HepG2 (cell line): ENCODE results near the gene DLX1. TPM values are rescaled to one million over a fixed set of nuclear protein-coding genes. Genes with fewer than 3 reads are reported as not detected.

Experiments
- ATAC-seq: fragments of 200-7000 bp; cut with Tn5 transposase; 3 replicates; pipeline ENCODE4 v1.9.1; 2020; ENCODE audit warnings: mild to moderate bottlenecking, moderate library complexity
- BruUV-seq: library from RNA; stranded (reverse); fragments of 400-500 nt; replicated peaks from 2 replicates; lab custom pipeline; 2021; lab: Mats Ljungman, UMichigan
- CTCF ChIA-PET: fragments of 300-600 bp; formaldehyde crosslinking; extraction: SDS; loops from one replicate; lab custom pipeline; 2021; ENCODE audit warnings: low total read pairs, inconsistent platforms, low intra/inter-chr PET ratio; lab: Yijun Ruan, JAX
- POLR2A ChIA-PET: fragments of 350-600 bp; sonication (Branson Sonifier 250); formaldehyde crosslinking; loops from one replicate; lab custom pipeline; 2020; ENCODE audit warnings: antibody characterized with exemption, inconsistent platforms; lab: Yijun Ruan, JAX
- DNase-seq: peaks from one replicate; pipeline ENCODE4 v3.0.0-alpha.2; 2015; ENCODE audit warnings: low spot score
- FAIRE-seq: peaks from 3 replicates; lab custom pipeline; 2011; peaks lifted over from hg19 to GRCh38; lab: Jason Lieb, UNC
- H2AFZ ChIP-seq: one replicate; pipeline ENCODE4 v1.6.1; 2011; ENCODE audit warnings: low read length, inconsistent platforms
- H3K27ac ChIP-seq: fragments of 300-600 bp; 3 replicates; pipeline ENCODE4 v1.8.0; 2011; ENCODE audit warnings: mixed run types, mild to moderate bottlenecking, mixed read lengths, low read length, inconsistent platforms; ENCODE audit not compliant: insufficient read depth; ENCODE audit errors: extremely low read length
- H3K27me3 ChIP-seq, 2 experiments: fragments of 200-600 bp in 1 of 2; 2 replicates in 1 of 2; 3 replicates in 1 of 2; pipeline versions ENCODE4 v1.6.0 to v1.8.0; 2011; ENCODE audit warnings: low read length in 2 of 2, mild to moderate bottlenecking in 2 of 2, moderate library complexity in 2 of 2, inconsistent platforms in 1 of 2; ENCODE audit not compliant: insufficient read depth in 2 of 2, control insufficient read depth in 1 of 2
- H3K36me3 ChIP-seq, 2 experiments: fragments of 200-600 bp in 1 of 2; replicated peaks in 1 of 2; 2 replicates in 1 of 2; 3 replicates in 1 of 2; pipeline versions ENCODE4 v1.5.1 to v1.8.0; 2011; ENCODE audit warnings: low read length in 2 of 2, inconsistent platforms in 1 of 2; ENCODE audit not compliant: insufficient read depth in 2 of 2, control insufficient read depth in 1 of 2
- H3K4me1 ChIP-seq: 2 replicates; pipeline ENCODE4 v1.5.1; 2012; ENCODE audit warnings: low read length, inconsistent platforms; ENCODE audit not compliant: insufficient read depth
- H3K4me2 ChIP-seq: 2 replicates; pipeline ENCODE4 v1.6.0; 2011; ENCODE audit warnings: low read depth, low read length, inconsistent platforms
- H3K4me3 ChIP-seq, 3 experiments: fragments of 200-600 bp in 1 of 3; sonication (generic), shearing (Covaris generic) in 1 of 3; replicated peaks in 1 of 3; 2 replicates each; pipeline ENCODE4 v1.5.1; 2011 to 2016; ENCODE audit warnings: low read length in 3 of 3, inconsistent platforms in 2 of 3, low read depth in 2 of 3, mild to moderate bottlenecking in 2 of 3, control low read depth in 1 of 3, mixed read lengths in 1 of 3; ENCODE audit not compliant: insufficient read depth in 1 of 3
- H3K79me2 ChIP-seq: one replicate; pipeline ENCODE4 v1.6.1; 2011; ENCODE audit warnings: low read length, inconsistent platforms; ENCODE audit not compliant: insufficient read depth
- H3K9ac ChIP-seq: 2 replicates; pipeline ENCODE4 v1.6.0; 2011; ENCODE audit warnings: mild to moderate bottlenecking, low read depth, low read length, inconsistent platforms; ENCODE audit not compliant: insufficient read depth
- H3K9me3 ChIP-seq: 2 replicates; pipeline ENCODE4 v1.5.1; 2012; ENCODE audit warnings: mild to moderate bottlenecking, low read length
- H4K20me1 ChIP-seq: 2 replicates; pipeline ENCODE4 v1.6.0; 2011; ENCODE audit warnings: inconsistent platforms, mild to moderate bottlenecking, low read length, moderate library complexity; ENCODE audit not compliant: insufficient read depth
- CBX2 ChIP-seq, 2 experiments: fragments of 200-600 bp in 1 of 2; sonication (generic); formaldehyde crosslinking in 1 of 2; IDR thresholded peaks; 2 replicates each; pipeline versions ENCODE4 v1.7.0 to v1.8.1; 2018 to 2022; ENCODE audit warnings: low read depth in 2 of 2, low read length in 1 of 2, mild to moderate bottlenecking in 1 of 2, missing genetic modification reagents in 1 of 2
- EP300 ChIP-seq, 3 experiments: sonication (generic) in 1 of 3; formaldehyde crosslinking in 1 of 3; IDR thresholded peaks; 2 replicates each; pipeline versions ENCODE4 v1.5.1 to v1.6.1; 2011 to 2020; ENCODE audit warnings: low read depth in 2 of 3, low read length in 2 of 3, borderline replicate concordance in 1 of 3, improper control_type of control experiment in 1 of 3, mild to moderate bottlenecking in 1 of 3, missing genetic modification reagents in 1 of 3, moderate library complexity in 1 of 3
- GLI4 ChIP-seq: sonication (generic); formaldehyde crosslinking; IDR thresholded peaks from 2 replicates; pipeline ENCODE4 v1.5.1; 2020; ENCODE audit warnings: missing genetic modification reagents, mild to moderate bottlenecking, moderate library complexity, borderline replicate concordance
- HDAC1 ChIP-seq: sonication (generic); formaldehyde crosslinking; IDR thresholded peaks from 2 replicates; pipeline ENCODE4 v1.5.1; 2020; ENCODE audit warnings: mild to moderate bottlenecking, missing genetic modification reagents
- HNF4A ChIP-seq: sonication (generic); formaldehyde crosslinking; IDR thresholded peaks from 2 replicates; pipeline ENCODE4 v1.4.0; 2020; ENCODE audit warnings: missing genetic modification reagents
- MTERF4 ChIP-seq: sonication (generic); formaldehyde crosslinking; IDR thresholded peaks from 2 replicates; pipeline ENCODE4 v1.8.0; 2023; ENCODE audit warnings: mild to moderate bottlenecking, missing genetic modification reagents
- MXD3 ChIP-seq: IDR thresholded peaks from 2 replicates; pipeline ENCODE4 v1.6.1; 2016; ENCODE audit warnings: mild to moderate bottlenecking, missing biosample characterization, missing genetic modification reagents
- NAIF1 ChIP-seq: sonication (generic); formaldehyde crosslinking; IDR thresholded peaks from 2 replicates; pipeline ENCODE4 v1.5.0; 2020; ENCODE audit warnings: mild to moderate bottlenecking, missing genetic modification reagents, borderline replicate concordance
- SMC3 ChIP-seq: IDR thresholded peaks from 2 replicates; pipeline ENCODE4 v1.6.1; 2011; ENCODE audit warnings: low read length, improper control_type of control experiment
- ZNF253 ChIP-seq: sonication (generic); formaldehyde crosslinking; IDR thresholded peaks from 2 replicates; pipeline ENCODE4 v1.8.0; 2022; ENCODE audit warnings: mild to moderate bottlenecking, missing genetic modification reagents, borderline replicate concordance
- ZNF746 ChIP-seq: sonication (generic); formaldehyde crosslinking; IDR thresholded peaks from 2 replicates; pipeline ENCODE4 v1.8.0; 2022; ENCODE audit warnings: mild to moderate bottlenecking, missing genetic modification reagents
- ZNF768 ChIP-seq: sonication (generic); formaldehyde crosslinking; IDR thresholded peaks from 2 replicates; pipeline ENCODE4 v1.4.0; 2020; ENCODE audit warnings: missing genetic modification reagents
- ZNF83 ChIP-seq: sonication (generic); formaldehyde crosslinking; IDR thresholded peaks from 2 replicates; pipeline ENCODE4 v1.4.0; 2020; ENCODE audit warnings: missing genetic modification reagents, mild to moderate bottlenecking, borderline replicate concordance
- ZNF891 ChIP-seq: sonication (generic); formaldehyde crosslinking; IDR thresholded peaks from 2 replicates; pipeline ENCODE4 v1.5.0; 2020; ENCODE audit warnings: mild to moderate bottlenecking, missing genetic modification reagents
- ZSCAN30 ChIP-seq: sonication (generic); formaldehyde crosslinking; IDR thresholded peaks from 2 replicates; pipeline ENCODE4 v1.5.0; 2020; ENCODE audit warnings: mild to moderate bottlenecking, missing genetic modification reagents
- WGBS: methylation state at CpG from one replicate; pipeline ENCODE4 v1.1.6; 2017; ENCODE audit warnings: low lambda C conversion rate; 5-methylcytosine and 5-hydroxymethylcytosine counted together
- in situ Hi-C: cut with HindIII; loops from 2 replicates; pipeline ENCODE4 v1.10.0; 2017; ENCODE audit warnings: low pct_unique_long_range_greater_than_20kb; ENCODE audit not compliant: extremely low pct_ligation_motif_present
- intact Hi-C: fragments of 100-400 bp; cut with micrococcal nuclease; formaldehyde crosslinking; loops from one replicate; pipeline ENCODE4 v1.10.0; 2022; ENCODE audit not compliant: unreplicated experiment
- polyA plus RNA-seq, 8 experiments: library from polyadenylated mRNA; depleted of rRNA in 3 of 8; stranded (reverse) in 7 of 8; unstranded in 1 of 8; fragments of >200 nt; fragmentation: Illumina TruSeq in 4 of 8; extraction: Trizol in 4 of 8; gene quantifications; 2 replicates each; pipeline versions ENCODE4 v1.2.1 to v1.2.3, GENCODE V29; 2011 to 2016; ENCODE audit warnings: low read depth in 4 of 8, missing spikeins in 1 of 8, mixed read lengths in 1 of 8; ENCODE audit not compliant: insufficient read depth in 1 of 8
- total RNA-seq, 5 experiments: library from RNA; depleted of rRNA; stranded (reverse); fragments of >200 nt; fragmentation: Illumina TruSeq; extraction: Trizol; gene quantifications; 2 replicates each; pipeline ENCODE4 v1.2.3, GENCODE V29; 2016; ENCODE audit warnings: low read depth in 1 of 5
- TF ChIP-seq, protein P1 (sequence below): sonication (generic); formaldehyde crosslinking; IDR thresholded peaks from 2 replicates; pipeline ENCODE4 v1.4.0; 2020; ENCODE audit warnings: missing genetic modification reagents
- TF ChIP-seq, protein P2 (sequence below): sonication (generic); formaldehyde crosslinking; IDR thresholded peaks from 2 replicates; pipeline ENCODE4 v1.8.0; 2022; ENCODE audit warnings: missing genetic modification reagents, low read depth, mild to moderate bottlenecking, borderline replicate concordance

DLX1 gene
- total and polyA plus RNA-seq, 2 of the 13 experiments (the other 11 are each of a cell fraction or from before 2014, with no cell fraction given), result 0.18 to 0.86 TPM

- TF ChIP-seq, protein P1, sequence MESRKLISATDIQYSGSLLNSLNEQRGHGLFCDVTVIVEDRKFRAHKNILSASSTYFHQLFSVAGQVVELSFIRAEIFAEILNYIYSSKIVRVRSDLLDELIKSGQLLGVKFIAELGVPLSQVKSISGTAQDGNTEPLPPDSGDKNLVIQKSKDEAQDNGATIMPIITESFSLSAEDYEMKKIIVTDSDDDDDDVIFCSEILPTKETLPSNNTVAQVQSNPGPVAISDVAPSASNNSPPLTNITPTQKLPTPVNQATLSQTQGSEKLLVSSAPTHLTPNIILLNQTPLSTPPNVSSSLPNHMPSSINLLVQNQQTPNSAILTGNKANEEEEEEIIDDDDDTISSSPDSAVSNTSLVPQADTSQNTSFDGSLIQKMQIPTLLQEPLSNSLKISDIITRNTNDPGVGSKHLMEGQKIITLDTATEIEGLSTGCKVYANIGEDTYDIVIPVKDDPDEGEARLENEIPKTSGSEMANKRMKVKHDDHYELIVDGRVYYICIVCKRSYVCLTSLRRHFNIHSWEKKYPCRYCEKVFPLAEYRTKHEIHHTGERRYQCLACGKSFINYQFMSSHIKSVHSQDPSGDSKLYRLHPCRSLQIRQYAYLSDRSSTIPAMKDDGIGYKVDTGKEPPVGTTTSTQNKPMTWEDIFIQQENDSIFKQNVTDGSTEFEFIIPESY (CRISPR knock-in tag), result peak; percentile 60; the same call in 1 of the 2 replicates
- TF ChIP-seq HDAC1 (no peak), ZSCAN30 (0 out of 2 replicates have a peak, but pooled peaks have one; percentile 26), ZNF83 (CRISPR knock-in tag) (0 out of 2 replicates have a peak, but pooled peaks have one; percentile 48), SMC3 (no peak)
Measured at GRCh38 chr2:172083628-172084394, 1.5 kb upstream of the DLX1 start (continued).

DNA sequence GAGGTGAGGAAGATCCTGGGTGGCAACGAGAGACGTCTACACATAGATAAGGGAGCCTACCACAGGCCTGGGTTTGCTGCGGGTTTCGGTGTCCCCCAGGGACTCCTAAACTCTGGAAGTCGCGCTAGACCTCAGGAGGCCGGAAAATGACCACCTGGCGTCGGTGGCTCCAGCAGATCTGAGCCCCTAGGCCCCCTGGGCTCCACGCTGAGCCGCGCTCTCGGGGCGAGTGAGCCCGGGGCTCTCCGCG is 987 bp upstream of the DLX1 start:
- Histone ChIP-seq H3K9ac (no peak overlapping the region), H3K27me3 (peaks cover 12 to 77% of the 10 kb centered on the region in 2 experiments; a peak in 4 of 5 replicates), H3K9me3 (no peaks in the 10 kb centered on the region), H3K4me2 (peak overlapping the region; percentile 98), H2AFZ (no peak overlapping the region), H3K4me1 (peaks cover 80% of the 10 kb centered on the region), H4K20me1 (peaks cover 3% of the 10 kb centered on the region; the same call in 1 of the 2 replicates), H3K27ac (no peak overlapping the region), H3K79me2 (no peaks in the 10 kb centered on the region), H3K36me3 (no peaks in the 10 kb centered on the region), H3K4me3 (peak overlapping the region; percentile 60 to 82 (median 64))
- no peak for DNase-seq
- CTCF ChIA-PET, result no interaction called here
- BruUV-seq, result no TSS peak
- FAIRE-seq, result no peak
- intact Hi-C loops, result loop anchor here (2.0 kb wide), 2 partner anchors 18 to 56 kb away; partner anchors contain the start of gene DLX2
- 10% methylated on average over 13 of the region's 17 CpGs for WGBS
- in situ Hi-C loops, result no loop called here
- POLR2A ChIA-PET, result interaction anchor here (0.5 to 4.9 kb wide), 5 partner anchors 11 to 74 kb away, joined by 4 to 42 read pairs (median 16); partner anchors contain the start of gene DLX2
- peak; percentile 4 for ATAC-seq
- TF ChIP-seq GLI4 (CRISPR knock-in tag) (no peak), CBX2 (IDR thresholded peaks at IDR 0.05; ENCODE audit: low read depth, low read length) (no peak), CBX2 (CRISPR knock-in tag; IDR thresholded peaks at IDR 0.05; ENCODE audit: low read depth) (0 out of 2 replicates have a peak, but pooled peaks have one; percentile 12), ZNF746 (CRISPR knock-in tag) (0 out of 2 replicates have a peak, but pooled peaks have one; percentile 25), MTERF4 (CRISPR knock-in tag) (no peak), HNF4A (CRISPR knock-in tag) (no peak), ZNF253 (CRISPR knock-in tag) (no peak), ZNF891 (CRISPR knock-in tag) (0 out of 2 replicates have a peak, but pooled peaks have one; percentile 1), NAIF1 (CRISPR knock-in tag) (no peak), EP300 (IDR thresholded peaks at IDR 0.05; ENCODE audit: low read depth in 2 of 2, low read length in 2 of 2) (no peak), EP300 (CRISPR knock-in tag; IDR thresholded peaks at IDR 0.05; ENCODE audit: borderline replicate concordance) (0 out of 2 replicates have a peak, but pooled peaks have one; percentile 48), MXD3 (CRISPR knock-in tag) (0 out of 2 replicates have a peak, but pooled peaks have one; percentile 10), ZNF768 (0 out of 2 replicates have a peak, but pooled peaks have one; percentile 4)
- TF ChIP-seq, protein P2, sequence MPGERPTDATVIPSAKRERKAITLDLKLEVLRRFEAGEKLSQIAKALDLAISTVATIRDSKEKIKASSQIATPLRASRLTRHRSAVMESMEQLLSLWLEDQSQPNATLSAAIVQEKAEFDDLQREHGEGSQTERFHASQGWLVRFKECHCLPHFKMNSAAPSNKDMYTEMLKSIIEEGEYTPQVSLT, result 0 out of 2 replicates have a peak, but pooled peaks have one; percentile 21
